Measurements from ENCODE around the gene GPR142. TPM values are rescaled to one million over a fixed set of nuclear protein-coding genes. Genes with fewer than 3 reads are reported as not detected.

Gene GPR142
- total RNA-seq, 4 donors from 2014 or later, result not detected

DNA sequence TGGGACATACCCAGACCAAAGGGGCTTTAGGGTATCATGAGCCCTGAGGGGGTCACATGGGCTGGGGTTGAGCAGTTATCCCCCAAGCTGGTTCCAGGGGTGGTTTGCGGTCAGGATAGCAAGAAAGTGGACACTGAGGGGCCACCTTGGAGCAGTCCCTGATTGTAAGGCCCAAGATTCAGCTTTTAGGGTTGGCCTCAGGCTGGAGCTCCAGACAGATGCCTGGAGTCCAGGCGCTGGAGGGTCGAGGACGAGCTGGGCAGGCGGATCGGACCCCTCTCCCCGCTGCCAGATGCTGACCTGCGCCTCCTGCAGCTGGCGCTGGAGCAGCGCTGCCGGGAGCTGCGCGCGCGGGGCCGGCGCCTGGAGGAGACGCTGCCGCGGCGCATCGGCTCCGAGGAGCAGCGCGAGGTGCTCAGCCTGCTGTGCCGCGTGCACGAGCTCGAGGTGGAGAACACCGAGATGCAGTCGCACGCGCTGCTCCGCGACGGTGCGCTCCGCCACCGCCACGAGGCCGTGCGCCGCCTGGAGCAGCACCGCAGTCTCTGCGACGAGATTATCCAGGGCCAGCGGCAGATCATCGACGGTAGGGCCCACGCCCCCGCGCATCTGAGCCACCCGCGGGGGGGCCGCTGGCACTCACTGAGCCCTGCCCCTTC is 15.6 kb upstream of the GPR142 start:
- Histone ChIP-seq H3K4me3 (no peak overlapping the region), H3K4me1 (peaks cover 6% of the 10 kb centered on the region), H3K27me3 (peaks cover 91% of the 10 kb centered on the region), H3K36me3 (no peaks in the 10 kb centered on the region), H3K9me3 (no peaks in the 10 kb centered on the region), H3K27ac (no peak overlapping the region)
- TF ChIP-seq, protein P1, sequence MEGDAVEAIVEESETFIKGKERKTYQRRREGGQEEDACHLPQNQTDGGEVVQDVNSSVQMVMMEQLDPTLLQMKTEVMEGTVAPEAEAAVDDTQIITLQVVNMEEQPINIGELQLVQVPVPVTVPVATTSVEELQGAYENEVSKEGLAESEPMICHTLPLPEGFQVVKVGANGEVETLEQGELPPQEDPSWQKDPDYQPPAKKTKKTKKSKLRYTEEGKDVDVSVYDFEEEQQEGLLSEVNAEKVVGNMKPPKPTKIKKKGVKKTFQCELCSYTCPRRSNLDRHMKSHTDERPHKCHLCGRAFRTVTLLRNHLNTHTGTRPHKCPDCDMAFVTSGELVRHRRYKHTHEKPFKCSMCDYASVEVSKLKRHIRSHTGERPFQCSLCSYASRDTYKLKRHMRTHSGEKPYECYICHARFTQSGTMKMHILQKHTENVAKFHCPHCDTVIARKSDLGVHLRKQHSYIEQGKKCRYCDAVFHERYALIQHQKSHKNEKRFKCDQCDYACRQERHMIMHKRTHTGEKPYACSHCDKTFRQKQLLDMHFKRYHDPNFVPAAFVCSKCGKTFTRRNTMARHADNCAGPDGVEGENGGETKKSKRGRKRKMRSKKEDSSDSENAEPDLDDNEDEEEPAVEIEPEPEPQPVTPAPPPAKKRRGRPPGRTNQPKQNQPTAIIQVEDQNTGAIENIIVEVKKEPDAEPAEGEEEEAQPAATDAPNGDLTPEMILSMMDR (IDR thresholded peaks at IDR 0.05), result no peak
- TF ChIP-seq POLR2AphosphoS5 (IDR thresholded peaks at IDR 0.05) (no peak), POLR2A (IDR thresholded peaks at IDR 0.05) (no peak), EP300 (IDR thresholded peaks at IDR 0.05) (no peak)
- DNase-seq (ENCODE audit: low spot score in 2 of 2), result no peak
- 85% methylated on average over 1 of the region's 55 CpGs for WGBS

DNA sequence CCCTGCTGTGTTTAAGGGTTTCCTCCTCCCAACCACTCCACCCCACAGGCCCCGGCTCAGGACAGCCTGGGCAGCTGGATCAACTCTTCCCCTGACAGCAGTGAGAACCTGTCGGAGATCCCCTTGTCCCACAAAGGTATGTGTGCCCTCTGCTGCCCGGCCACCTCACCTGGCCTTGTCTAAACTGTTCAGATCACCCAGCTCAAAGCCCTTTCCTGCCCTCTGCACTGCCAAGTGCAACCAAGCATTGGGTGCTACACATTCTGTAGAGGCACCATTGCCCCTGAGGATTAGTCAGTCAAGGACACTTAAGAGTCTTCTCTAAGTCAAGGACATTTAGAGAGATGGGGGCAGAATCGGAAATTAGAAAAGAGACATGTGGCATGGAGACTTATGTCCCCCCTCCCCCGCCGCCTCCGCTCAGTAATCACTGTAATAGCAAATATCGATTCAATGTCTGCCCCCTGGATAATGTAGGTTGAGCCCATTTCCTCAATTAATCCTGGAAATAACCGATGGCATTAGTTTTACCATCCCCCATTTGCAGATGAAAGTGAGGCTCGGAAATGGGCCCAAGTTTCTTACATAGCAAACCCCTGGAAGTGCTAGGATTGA is 13.8 kb upstream of the GPR142 start:
- Histone ChIP-seq H3K9me3 (no peaks in the 10 kb centered on the region), H3K36me3 (no peaks in the 10 kb centered on the region), H3K27ac (no peak overlapping the region), H3K4me3 (no peak overlapping the region), H3K4me1 (peaks cover 15% of the 10 kb centered on the region), H3K27me3 (peaks cover 96% of the 10 kb centered on the region)
- DNase-seq (ENCODE audit: low spot score in 2 of 2), result no peak
- 74% methylated on average over 10 of the region's 10 CpGs for WGBS
- no peak for TF ChIP-seq EP300 (IDR thresholded peaks at IDR 0.05)
- TF ChIP-seq, protein P1 (IDR thresholded peaks at IDR 0.05), result no peak
- TF ChIP-seq POLR2AphosphoS5 (IDR thresholded peaks at IDR 0.05), result no peak
- no peak for TF ChIP-seq POLR2A (IDR thresholded peaks at IDR 0.05)

DNA sequence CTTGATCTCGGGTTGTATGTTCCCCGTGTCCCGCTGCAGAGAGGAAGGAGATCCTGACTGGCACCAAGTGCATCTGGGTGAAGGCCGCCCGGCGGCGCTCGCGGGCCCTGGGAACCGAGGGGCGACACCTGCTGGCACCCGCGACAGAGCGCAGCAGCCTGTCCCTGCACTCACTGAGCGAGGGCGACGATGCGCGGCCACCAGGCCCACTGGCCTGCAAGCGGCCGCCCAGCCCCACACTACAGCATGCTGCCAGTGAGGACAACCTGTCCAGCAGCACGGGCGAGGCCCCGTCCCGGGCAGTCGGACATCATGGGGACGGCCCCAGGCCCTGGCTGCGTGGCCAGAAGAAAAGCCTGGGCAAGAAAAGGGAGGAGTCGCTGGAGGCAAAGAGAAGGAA is 13.2 kb upstream of the GPR142 start:
- H3K27ac ChIP-seq, result no peak overlapping the region
- 68% methylated on average over 15 of the region's 29 CpGs for WGBS
- H3K27me3 ChIP-seq, result peaks cover 97% of the 10 kb centered on the region

DNA sequence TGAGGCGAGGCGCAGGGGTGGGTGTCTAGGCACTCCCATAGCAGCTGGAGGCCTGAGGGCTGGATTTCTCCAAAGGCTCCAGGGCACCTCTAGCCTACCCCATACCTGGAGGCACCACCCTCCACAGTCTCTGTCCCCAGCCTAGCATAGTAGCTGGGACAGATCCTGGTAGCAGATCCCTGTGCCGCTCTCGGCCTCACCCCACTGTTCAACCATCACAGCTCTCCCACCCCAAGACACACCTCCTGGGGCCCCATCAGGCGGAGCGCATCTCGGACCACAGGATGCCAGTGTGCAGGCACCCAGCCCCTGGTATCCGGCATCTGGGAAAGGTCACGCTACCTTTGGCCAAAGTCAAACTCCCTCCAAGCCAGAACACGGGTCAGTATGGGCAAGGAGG is 12.7 kb upstream of the GPR142 start:
- 82% methylated on average over 6 of the region's 10 CpGs for WGBS
- Histone ChIP-seq H3K36me3 (no peaks in the 10 kb centered on the region), H3K4me3 (no peak overlapping the region), H3K27ac (no peak overlapping the region), H3K4me1 (peaks cover 15% of the 10 kb centered on the region), H3K9me3 (no peaks in the 10 kb centered on the region), H3K27me3 (peaks cover 97% of the 10 kb centered on the region)
- DNase-seq (ENCODE audit: low spot score in 2 of 2), result no peak
- TF ChIP-seq EP300 (IDR thresholded peaks at IDR 0.05) (no peak), POLR2A (IDR thresholded peaks at IDR 0.05) (no peak), POLR2AphosphoS5 (IDR thresholded peaks at IDR 0.05) (no peak)
- TF ChIP-seq, protein P1 (IDR thresholded peaks at IDR 0.05), result no peak

More for the DNA sequence above, 13.2 kb upstream of the GPR142 start:
- Histone ChIP-seq H3K9me3 (no peaks in the 10 kb centered on the region), H3K36me3 (no peaks in the 10 kb centered on the region), H3K4me3 (no peak overlapping the region), H3K4me1 (peaks cover 15% of the 10 kb centered on the region)
- no peak for DNase-seq (ENCODE audit: low spot score in 2 of 2)
- TF ChIP-seq, protein P1 (IDR thresholded peaks at IDR 0.05), result no peak
- TF ChIP-seq POLR2A (IDR thresholded peaks at IDR 0.05) (no peak), EP300 (IDR thresholded peaks at IDR 0.05) (no peak)

DNA sequence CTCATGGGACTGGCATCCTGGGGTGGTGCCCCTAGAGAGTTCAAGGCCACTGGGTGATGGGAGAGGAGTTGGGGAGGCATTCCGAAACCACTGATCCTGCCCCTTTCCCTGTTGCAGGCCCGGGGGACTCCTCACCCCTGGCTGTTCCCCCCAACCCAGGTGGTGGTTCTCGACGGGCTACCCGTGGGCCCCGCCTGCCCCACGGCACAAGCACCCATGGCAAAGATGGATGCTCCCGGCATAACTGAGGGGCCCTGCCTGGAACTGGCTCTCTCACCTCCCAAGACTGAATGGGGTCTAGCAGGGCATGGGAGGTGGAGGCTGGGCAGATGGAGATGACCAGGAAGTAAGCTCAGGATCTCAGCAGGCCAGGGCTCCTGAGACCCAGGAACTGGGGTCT is 12.2 kb upstream of the GPR142 start:
- Histone ChIP-seq H3K4me3 (no peak overlapping the region), H3K9me3 (no peaks in the 10 kb centered on the region), H3K4me1 (peaks cover 15% of the 10 kb centered on the region), H3K27me3 (peaks cover 100% of the 10 kb centered on the region), H3K36me3 (no peaks in the 10 kb centered on the region), H3K27ac (no peak overlapping the region)
- no peak for DNase-seq (ENCODE audit: low spot score in 2 of 2)
- TF ChIP-seq, protein P1 (IDR thresholded peaks at IDR 0.05), result no peak
- no peak for TF ChIP-seq EP300 (IDR thresholded peaks at IDR 0.05)
- TF ChIP-seq POLR2AphosphoS5 (IDR thresholded peaks at IDR 0.05), result no peak
- TF ChIP-seq POLR2A (IDR thresholded peaks at IDR 0.05), result no peak
- WGBS, result no CpG with 5 or more reads among the region's 8 CpGs

All from suprapubic skin (tissue), 4 donors.